IPS-NIHi7 (cell line): Measurements from ENCODE around the gene ADNP.
"Not testable (repeated sequence)": the region's sequence is repeated elsewhere in the genome, so short reads cannot be mapped to it uniquely, and the experiment has no call there.

Source experiments
- DNase-seq: peaks from one replicate; pipeline ENCODE4 v3.0.0; 2012; ENCODE audit warnings: mixed read lengths; ENCODE audit errors: extremely low spot score

The ADNP gene

DNA sequence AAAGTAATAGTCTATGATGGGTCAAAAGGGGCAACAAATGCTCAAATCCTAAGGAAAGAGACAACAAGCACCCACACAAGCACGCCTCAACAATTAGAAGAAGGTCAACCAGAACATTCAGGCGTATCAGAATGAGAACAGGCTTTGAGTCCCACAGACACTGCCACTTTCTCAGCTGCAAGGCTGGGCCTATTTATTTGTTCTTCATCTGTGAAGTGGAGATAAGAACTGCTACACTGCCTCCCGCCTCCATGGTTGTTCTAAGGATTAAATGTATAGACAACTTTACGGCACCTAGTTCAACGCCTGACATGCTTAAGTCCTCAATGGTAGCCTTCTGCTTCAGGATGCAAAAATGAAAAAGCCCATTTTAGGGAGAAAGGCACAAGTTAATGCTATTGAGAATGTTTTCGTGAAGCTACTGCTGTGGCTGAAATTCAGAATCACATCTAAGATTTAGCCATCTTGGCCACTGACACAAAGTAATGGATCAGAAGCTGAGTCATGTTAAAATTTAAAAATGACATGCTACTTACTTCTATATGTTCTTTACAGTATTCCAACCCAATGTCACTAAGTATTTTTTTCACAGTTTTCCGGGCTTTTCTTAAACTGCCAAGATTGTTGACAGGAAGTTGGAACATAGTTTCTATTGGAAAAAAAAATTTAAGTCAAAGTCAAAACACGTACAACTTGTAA, 27.7 kb downstream of the ADNP start:
- no peak for DNase-seq

DNA sequence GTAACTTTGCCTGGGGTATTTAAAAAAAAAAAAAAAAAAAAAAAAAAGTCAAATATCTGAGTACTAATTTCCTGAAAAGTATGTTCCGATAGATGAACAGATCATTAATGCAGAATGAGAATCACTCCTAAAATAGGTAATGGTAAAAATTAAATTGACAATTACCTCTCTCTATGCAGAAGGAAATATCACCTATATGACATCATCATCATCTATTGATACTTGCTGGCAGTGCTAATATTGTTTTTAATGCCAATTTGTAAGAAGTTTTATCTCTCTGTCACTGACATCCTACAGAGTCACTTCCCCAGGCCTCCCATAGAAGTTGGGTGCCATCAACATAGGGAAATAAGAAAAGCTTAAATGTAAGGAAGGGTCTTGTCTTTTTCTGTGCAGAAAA, 29.9 kb downstream of the ADNP start:
- no peak for DNase-seq

DNA sequence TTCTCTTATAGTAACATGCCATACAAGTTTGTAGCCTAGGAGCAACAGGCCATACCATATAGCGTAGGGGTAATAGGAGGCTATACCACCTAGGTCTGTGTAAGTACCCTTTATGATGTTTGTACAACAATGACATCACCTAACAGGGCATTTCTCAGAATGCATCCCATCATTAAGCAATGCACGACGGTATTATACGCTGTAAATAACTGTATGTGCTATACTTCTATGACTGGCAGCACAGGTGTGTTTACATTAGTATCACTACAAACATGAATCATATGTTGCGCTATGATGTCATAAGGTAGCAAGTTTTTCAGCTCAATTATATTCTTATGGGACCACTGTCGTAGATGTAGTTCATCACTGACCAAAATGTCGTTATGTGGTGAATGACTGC, 31.0 kb downstream of the ADNP start:
- DNase-seq, result no peak

DNA sequence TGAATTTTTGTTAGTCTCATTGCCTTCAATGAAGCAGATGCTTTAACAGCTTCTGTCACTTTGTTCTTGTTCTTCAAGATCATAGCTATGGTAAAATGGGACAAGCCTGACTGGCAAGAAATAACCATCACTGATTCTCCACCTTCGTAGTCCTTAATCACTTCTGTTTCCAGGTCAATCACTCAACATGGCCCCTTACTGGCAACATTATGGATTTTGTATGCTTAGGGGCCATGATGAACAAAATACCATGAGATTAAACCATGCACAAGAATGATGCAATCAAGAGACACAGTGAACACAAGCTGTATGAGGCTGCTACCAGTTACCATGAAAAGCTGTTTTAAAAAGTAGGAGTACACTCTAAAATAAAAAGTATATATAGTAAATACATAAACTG, 32.8 kb downstream of the ADNP start:
- DNase-seq, result no peak

DNA sequence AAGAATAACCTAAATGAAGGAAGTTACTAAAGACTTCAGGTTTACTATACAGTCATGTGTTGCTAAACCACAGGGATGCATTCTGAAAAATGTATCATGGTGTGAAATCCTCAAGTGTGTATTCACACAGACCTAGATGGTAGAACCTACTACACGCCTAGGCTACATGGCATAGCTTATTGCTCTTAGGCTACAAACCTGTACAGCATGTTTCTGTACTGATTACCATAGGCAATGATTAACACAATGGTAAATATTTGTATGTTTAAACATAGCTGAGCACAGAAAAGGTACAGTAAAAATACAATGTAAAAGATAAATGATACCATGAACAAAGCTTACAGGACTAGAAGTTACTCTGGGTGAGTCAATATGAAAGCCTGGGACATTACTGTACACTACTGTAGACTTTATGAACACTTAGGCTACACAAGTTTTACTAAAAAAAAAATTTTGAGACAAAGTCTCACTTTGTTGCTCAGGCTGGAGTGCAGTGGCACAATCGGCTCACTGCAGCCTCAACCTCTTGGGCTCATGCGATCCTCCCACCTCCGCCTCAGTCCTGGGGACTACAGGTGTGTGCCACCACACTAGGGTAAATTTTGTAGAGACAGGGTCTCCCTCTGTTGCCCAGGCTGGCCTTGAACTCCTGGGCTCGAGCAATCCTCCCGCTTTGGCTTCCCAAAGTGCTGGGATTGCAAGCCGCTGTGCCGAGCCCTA, 36.0 kb downstream of the ADNP start:
- no peak for DNase-seq

DNA sequence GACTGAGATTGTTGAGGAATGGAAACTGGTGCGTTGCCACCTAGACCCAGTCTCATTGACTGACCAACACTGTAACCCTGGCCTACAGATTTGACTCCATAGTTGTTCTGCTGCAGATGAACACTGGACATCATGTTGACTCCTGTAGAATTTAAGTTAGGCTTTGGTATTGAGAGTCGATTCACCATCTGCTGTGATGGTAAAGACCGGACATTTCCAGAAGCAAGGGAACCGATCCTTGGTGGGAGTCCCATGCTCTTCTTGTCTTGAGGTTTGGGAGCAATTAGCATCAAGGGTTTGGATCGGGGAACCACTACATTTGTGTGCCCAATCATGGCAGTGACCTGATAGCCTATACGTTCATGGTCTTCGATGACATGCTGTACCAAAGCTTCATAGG, 37.6 kb downstream of the ADNP start:
- no peak for DNase-seq

DNA sequence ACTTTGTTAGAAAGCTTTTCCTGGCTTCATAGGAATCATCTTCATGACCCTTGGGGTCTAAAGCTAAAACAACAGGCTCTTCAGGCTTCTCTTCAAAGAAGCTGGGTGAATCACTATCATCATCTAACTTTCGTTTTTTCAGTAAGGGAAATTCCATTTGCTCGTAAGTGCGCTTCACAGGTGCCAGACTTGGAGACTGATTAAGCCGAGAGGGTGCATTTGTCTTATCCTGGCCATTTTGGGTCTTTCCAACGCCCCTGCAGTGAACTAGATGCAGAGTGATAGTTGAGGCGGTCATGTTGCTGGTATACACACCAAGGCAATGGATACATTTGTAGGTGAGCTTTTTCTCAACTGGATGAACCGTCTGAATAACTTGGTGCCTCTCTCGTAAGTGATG, 38.8 kb downstream of the ADNP start:
- DNase-seq, result no peak

DNA sequence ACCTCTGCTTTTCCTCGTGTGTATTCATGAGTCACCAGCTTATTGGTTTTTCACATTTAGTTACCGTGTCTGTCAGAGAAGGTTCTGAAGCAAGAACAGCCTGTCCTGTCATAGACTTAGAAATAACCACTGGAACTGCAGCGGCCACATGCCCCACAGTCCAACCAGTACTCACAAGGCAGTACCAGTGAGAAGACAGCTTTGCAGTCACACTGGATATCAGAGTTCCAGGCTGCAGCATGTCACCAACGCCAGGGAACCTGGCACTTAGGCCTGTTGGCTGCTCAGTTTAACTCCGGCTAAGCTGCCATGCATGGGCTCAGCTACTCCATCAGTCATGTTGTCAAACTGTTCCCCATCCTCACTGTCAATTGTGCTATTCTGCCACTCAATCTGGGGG, 40.1 kb downstream of the ADNP start:
- no peak for DNase-seq

DNA sequence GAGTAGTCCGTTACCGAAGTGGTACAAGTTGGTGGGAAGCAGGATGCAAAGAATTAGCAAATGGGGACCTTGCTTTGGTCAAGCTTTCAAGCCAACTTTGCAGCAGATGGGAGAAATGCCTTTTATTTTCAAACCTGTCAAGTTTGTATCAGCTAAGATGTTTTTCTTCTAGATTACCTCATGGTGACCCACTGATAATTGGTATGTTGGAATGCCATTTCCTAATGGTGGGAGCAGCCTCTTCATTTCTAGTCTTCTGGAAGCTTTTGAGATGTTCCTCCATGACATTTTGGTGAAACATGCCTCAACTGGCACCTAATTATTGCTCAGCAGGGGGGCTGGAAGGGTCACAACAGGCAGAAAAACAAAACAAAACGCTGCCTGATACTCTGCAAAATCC, 43.7 kb downstream of the ADNP start:
- no peak for DNase-seq

DNA sequence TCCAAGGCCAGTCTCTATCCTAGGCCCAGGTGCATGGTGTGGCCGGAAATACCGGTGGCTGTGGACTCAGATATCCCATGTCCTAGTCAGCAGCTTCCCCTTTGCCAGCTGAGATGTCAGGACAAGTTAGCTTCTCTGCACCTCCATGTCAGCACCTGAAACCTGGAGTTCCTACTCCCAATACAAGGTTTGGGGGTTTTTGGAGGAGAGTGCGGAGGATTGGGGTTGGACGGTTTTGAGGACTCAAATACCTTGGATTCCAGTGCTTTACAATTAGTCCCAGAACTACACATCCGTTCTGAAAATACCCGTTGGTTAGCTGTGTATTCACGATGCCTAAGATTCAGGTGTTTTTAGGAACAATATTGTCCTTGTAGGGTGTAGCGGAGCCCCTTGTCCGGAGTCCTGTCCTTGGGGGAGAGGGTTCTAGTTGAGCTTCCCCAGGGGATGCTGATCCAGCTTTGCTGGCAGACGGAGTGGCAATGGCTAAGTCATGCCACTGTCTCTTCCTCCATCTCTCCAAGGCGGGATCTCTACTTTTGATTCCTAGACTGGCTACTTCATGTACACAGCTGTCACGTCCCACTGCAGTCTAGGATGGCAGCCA, 45.0 kb downstream of the ADNP start:
- DNase-seq, result no peak

DNA sequence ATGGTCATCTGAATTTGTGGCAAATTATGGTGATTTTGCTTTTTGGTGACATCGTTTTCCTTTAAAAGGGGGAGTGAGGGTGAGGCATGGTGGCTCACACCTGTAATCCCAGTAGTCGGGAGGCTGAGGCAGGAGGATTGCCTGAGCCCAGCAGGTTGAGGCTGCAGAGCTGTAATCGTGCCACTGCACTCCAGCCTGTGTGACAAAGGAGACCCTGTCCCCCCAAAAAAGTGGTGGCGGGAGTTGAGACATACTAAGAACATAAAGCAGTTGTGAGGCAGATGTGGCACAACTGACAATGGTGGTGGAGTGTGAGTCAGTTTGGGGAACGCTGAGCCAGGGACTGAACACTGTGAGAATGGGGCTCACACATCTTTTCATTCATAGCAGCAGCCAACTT, 45.5 kb downstream of the ADNP start:
- DNase-seq, result no peak

DNA sequence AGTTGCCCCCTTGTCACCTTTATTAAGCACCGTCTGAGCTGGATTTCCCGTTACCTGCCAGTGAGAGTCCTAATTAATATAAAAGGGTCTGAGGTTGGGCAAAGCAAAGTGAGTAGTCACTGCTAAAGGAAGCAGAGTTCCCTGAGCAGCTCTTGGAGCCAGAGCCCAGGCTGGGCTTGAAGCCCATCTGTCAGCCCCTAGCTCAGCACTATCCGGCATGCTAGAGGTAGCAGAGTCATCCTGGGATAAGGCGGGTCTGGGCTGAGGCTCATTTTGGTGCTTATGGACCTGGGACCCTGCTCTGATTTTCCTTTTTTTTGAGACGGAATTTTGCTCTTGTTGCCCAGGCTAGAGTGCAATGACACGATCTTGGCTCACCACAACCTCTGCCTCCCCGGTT, 46.2 kb downstream of the ADNP start:
- no peak for DNase-seq

DNA sequence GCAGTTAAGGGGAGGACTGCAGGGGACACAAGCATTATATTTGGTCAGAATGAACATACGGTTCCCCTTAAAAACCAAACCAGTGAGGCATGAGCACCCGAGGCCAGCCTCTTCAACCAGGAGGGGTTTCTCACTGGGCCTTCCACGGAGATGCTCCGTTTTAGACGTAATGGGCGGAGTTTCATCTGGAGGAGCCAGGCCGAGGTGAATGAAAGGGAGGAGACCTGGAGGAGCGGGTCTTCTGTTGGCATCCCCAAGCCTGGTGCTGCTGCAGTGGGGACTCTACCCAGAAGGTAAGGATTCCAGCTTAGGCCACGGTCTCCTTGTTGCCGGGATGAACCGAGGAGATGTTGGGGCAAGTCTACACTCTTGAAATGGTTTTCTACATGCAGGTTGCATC, 47.4 kb downstream of the ADNP start:
- no peak for DNase-seq

DNA sequence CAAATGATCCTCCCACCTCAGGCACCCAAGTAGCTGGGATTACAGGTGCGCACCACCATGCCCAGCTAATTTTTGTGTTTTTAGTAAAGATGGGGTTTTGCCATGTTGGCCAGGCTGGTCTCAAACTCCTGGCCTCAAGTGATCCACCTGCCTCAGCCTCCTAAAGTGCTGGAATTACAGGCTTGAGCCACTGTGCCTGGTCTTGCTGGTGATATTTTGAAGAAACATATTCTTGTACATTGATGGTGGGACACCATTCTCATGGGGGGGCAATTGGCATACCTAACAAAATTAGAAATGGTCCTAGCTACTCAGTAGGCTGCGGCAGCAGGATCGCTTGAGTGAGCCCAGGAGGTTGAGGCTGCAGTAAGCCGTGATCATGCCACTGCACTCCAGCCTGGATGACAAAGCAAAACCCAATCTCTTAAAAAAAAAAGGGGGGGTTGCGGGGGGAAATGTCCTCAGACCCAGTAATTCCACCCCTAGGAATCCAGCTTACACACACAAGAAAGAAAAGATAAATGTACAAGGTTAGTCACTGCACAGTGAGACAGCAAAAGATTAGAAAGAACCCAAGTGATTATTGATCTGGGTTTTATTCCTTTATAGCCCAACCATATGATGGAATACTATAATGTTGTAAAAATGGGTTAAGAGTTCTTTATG, 49.3 kb downstream of the ADNP start:
- DNase-seq, result not testable (repeated sequence)

DNA sequence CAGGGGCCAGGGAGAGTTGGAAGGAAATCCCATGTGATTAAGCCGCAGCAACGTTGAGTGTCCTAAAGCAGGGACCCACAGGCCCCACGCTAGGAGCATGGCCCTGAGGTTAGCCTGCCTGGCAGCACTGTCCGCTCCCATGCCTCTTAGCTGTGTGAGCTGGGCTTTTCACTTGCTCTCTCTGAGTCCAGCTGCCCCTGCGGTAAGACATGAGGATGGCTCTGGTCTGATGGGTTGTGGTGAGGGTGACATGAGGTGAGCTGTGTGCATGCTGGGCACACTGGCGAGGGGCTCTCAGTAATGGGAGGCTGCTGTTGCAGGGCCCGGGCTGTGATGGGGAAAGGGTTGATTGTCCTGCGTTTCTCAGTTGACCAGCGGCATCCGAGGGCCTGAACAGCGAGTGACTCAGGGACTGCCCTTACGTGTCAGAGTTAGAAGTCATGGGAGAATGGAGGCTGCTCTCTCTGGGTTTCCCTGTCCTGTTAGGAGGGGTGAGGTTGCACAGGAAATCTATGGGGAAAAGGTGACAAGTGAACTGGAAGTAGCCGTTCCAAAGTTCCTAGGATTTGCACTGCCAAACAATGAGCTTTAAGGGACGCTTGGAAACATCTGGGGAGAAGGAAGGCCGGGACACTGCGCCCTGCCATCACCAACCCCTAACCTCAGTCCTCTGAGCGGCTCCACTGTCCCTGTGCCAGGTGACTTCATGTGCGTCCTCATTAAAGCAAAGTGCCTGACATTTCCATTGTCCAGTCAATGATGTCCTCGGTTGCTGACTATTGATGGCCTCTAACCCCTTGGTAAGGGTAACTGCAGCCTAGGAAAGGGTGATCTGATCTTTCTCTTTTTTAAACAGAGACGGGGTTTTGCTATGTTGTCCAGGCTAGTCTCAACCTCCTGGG, 51.3 kb downstream of the ADNP start:
- no peak for DNase-seq

DNA sequence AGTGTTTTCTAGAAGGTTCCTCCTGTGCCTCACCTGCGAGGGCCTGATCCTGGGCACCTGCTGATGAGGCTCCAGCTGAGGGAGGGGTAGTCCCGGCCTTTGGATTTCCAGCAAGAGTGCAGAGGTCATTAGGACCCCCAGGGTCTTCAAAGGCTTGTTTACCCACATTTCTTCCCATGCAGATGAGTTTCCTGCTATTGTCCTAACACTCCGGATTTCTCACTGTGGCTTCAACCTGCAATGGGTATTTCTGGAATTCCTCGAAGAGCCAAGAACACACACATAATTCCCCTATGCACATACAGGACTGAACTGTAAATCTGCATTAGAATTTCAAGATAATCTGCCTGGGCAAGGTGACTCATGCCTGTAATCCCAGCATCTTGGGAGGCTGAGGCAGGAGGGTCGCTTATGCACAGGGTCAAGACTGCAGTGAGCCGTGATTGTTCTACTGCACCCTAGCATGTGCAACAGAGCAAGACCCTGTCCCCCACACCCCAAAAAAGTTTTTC, 53.9 kb downstream of the ADNP start:
- no peak for DNase-seq

DNA sequence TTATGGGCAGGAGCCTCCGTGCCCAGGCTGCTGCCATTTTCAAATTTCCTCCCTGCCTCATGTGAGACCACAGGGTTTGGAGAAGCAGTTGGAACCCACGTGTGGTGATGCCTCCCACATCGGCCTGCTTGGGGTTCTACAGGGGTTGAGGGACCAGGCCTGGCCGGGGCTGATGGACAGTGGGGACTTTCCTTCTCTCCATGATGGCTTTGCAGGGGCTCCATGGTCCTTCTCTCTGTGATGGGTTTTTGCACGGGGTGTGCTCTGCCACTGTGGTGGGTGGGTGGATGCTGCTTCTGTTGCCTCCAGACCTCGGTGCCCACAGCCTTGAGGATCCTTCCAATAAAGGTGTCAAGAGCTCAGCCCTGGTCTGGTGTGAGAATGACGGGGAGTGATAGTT, 54.4 kb downstream of the ADNP start:
- no peak for DNase-seq

DNA sequence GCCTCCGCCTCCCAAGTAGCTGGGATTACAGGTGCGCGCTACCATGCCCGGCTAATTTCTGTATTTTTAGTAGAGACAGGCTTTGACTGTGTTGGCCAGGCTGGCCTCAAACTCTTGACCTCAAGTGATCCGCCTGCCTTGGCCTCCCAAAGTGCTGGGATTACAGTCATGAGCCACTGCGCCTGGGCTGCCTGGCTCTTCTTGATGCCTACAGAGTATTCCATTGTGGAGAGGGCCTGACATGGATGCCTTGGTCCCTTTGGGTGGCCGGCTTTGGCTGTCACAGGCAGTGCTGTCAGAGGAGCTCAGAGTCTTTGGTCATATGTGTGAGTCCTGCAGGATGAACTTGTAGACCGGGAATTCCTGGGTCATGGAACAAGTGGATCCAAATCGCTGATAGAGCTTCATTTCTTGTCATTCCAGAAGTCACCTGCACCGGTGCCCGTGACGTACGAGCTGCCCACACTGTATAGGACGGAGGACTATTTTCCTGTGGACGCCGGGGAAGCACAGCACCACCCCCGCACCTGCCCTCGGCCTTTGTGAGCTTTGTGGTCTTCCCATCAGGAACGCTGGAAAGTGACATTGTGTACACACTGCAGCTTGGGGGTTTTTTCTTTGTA, 55.1 kb downstream of the ADNP start:
- no peak for DNase-seq

DNA sequence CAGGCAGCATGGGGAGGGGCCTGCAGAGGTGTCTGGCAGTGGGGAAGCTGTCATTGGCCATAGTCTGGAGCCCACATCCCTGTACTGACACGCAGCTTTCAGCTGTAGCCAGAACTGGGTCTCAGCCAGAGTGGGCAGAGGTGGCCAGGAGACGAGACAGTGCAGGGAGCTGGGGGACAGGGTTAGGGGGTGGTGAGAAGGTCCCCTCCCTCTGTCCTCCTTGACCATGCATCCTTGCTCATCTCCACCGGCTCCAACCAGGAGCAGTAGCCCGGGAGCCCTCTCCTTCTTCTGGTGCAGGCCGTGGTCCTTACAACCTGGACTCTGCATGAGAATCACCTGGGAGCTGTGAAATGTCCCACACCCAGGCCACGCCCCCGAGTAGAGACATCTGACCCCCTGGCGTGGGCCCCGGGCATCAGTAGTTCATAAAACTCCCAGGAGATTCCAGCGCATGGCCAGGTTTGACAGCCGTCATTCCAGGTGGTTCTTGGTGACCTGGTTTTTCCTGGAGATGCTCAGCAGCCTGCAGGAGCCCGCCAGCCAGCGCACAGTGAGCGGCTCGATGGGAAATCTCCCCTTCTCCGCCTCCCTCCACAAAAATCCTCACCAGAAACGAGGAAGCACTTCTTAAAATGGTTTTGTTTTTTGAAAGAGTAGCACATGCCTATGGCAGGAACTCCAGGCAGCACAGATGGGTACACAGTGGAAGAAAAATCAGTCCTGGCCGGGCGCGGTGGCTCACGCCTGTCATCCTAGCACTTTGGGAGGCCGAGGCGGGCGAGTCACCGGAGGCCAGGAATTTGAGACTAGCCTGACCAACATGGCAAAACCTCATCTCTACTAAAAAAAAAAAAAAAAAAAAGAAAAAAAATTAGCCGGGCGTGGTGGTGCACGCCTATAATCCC, 56.2 kb downstream of the ADNP start:
- no peak for DNase-seq
